GM12891 (cell line): ENCODE data around the gene SPAAR.

Experiments
- POLR2A ChIP-seq: IDR thresholded peaks from 2 replicates; pipeline ENCODE4 v1.6.1; 2011; ENCODE audit warnings: low read depth, low read length, control low read depth
- POLR2AphosphoS5 ChIP-seq: IDR thresholded peaks from 2 replicates; pipeline ENCODE4 v1.6.1; 2011; ENCODE audit warnings: low read depth, low read length, control low read depth
- TAF1 ChIP-seq: IDR thresholded peaks from 2 replicates; pipeline ENCODE4 v1.6.1; 2011; ENCODE audit warnings: low read depth, low read length, control low read depth

DNA sequence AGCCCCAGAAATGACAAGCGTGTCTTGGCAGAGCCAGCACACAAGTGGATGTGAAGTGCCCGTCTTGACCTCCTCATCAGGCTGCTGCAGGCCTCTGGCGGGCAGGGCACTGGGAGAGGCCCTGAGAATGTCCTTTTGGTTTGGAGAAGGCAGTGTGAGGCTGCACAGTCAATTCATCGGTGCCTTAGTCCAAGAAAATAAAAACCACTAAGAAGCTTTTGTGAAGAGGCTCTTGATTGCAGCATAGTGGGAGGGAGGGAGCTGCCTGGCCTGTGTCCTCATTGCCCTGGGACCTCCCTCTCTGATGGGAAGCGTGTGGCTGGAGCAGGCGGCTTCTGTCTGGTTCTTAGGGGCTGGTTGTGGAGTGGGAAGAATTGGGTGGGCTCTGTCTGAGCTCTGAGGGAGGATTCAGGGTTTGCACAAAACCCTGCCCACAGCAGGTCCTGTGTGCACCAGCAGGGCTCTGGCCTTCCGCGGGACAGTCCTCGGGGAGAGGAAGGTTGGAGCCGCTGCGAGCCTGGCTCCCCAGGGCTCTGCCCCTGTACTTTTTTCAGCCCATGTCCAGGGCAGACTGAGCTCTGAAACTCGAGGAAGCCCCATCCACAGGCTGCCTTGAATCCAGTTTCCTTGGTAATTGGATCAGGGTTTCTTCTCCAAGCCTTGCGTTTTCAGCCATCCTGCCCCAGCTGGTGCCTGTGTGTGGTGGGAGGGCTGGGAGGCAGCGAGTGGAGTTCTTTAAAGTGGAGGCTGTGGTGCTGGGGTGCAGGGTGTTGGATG lies 2.2 kb upstream of the SPAAR start:
- TF ChIP-seq POLR2AphosphoS5 (no peak), POLR2A (no peak), TAF1 (no peak)
